SK-N-SH treated with all-trans-retinoic acid at 6 μM for 48 hours (cell line): ENCODE measurements around the gene TFAM.

Experiments used
- ATAC-seq: fragments of 200-7000 bp; cut with Tn5 transposase; 3 replicates; pipeline ENCODE4 v1.9.1; 2020; ENCODE audit warnings: mild to moderate bottlenecking, moderate library complexity
- ARNTL ChIP-seq: fragments of 450-650 bp; formaldehyde crosslinking; IDR thresholded peaks from 2 replicates; pipeline ENCODE4 v1.5.0; 2020; ENCODE audit warnings: low read depth, mild to moderate bottlenecking, moderate library complexity, borderline replicate concordance
- BACH2 ChIP-seq: fragments of 250-450 bp; sonication (Bioruptor Pico); IDR thresholded peaks from 2 replicates; pipeline ENCODE4 v1.9.0; 2021; ENCODE audit warnings: mild to moderate bottlenecking, borderline replicate concordance
- CREB5 ChIP-seq: fragments of 250-450 bp; sonication (Bioruptor Pico); IDR thresholded peaks from 2 replicates; pipeline ENCODE4 v1.5.1; 2020; ENCODE audit warnings: low read depth, mild to moderate bottlenecking, moderate library complexity
- CSDC2 ChIP-seq: fragments of 250-450 bp; sonication (Bioruptor Pico); IDR thresholded peaks from 2 replicates; pipeline ENCODE4 v1.5.0; 2020; ENCODE audit warnings: mild to moderate bottlenecking, moderate library complexity
- CSRNP3 ChIP-seq: fragments of 250-450 bp; sonication (Bioruptor Pico); IDR thresholded peaks from 2 replicates; pipeline ENCODE4 v1.5.1; 2021; ENCODE audit warnings: mild to moderate bottlenecking, moderate library complexity
- ESRRG ChIP-seq: fragments of 250-450 bp; sonication (Bioruptor Pico); IDR thresholded peaks from 2 replicates; pipeline ENCODE4 v1.6.1; 2021; ENCODE audit warnings: mild to moderate bottlenecking
- GLIS3 ChIP-seq: fragments of 250-450 bp; sonication (Bioruptor Pico); IDR thresholded peaks from 2 replicates; pipeline ENCODE4 v1.5.0; 2020; ENCODE audit warnings: mild to moderate bottlenecking, moderate library complexity
- ISL1 ChIP-seq: fragments of 250-450 bp; sonication (Bioruptor Pico); IDR thresholded peaks from 2 replicates; pipeline ENCODE4 v2.1.2; 2022; ENCODE audit warnings: mild to moderate bottlenecking, moderate library complexity
- OSR1 ChIP-seq: fragments of 250-450 bp; sonication (Bioruptor Pico); IDR thresholded peaks from 2 replicates; pipeline ENCODE4 v1.8.0; 2022; ENCODE audit warnings: moderate library complexity, mild to moderate bottlenecking, inconsistent platforms
- PATZ1 ChIP-seq: fragments of 250-450 bp; sonication (Bioruptor Pico); IDR thresholded peaks from 2 replicates; pipeline ENCODE4 v1.8.0; 2020; ENCODE audit warnings: mild to moderate bottlenecking, moderate library complexity, borderline replicate concordance
- POU6F1 ChIP-seq: fragments of 250-450 bp; sonication (Bioruptor Pico); IDR thresholded peaks from 2 replicates; pipeline ENCODE4 v1.8.0; 2021; ENCODE audit warnings: low read depth, mild to moderate bottlenecking, moderate library complexity, borderline replicate concordance
- PPARA ChIP-seq: fragments of 250-450 bp; sonication (Bioruptor Pico); IDR thresholded peaks from 2 replicates; pipeline ENCODE4 v1.5.0; 2020; ENCODE audit warnings: mild to moderate bottlenecking, borderline replicate concordance
- RARB ChIP-seq: fragments of 250-450 bp; sonication (Bioruptor Pico); IDR thresholded peaks from 2 replicates; pipeline ENCODE4 v1.8.0; 2021; ENCODE audit warnings: mild to moderate bottlenecking, moderate library complexity
- SNAI2 ChIP-seq: fragments of 250-450 bp; sonication (Bioruptor Pico); IDR thresholded peaks from 2 replicates; pipeline ENCODE4 v1.5.0; 2020; ENCODE audit warnings: mild to moderate bottlenecking, moderate library complexity
- TCF4 ChIP-seq: fragments of 250-450 bp; sonication (Bioruptor Pico); IDR thresholded peaks from 2 replicates; pipeline ENCODE4 v1.8.0; 2021; ENCODE audit warnings: mild to moderate bottlenecking, moderate library complexity, borderline replicate concordance
- TOX ChIP-seq: fragments of 250-450 bp; sonication (Bioruptor Pico); IDR thresholded peaks from 2 replicates; pipeline ENCODE4 v1.8.0; 2021; ENCODE audit warnings: mild to moderate bottlenecking, moderate library complexity, borderline replicate concordance
- TSHZ2 ChIP-seq: fragments of 250-450 bp; sonication (Bioruptor Pico); IDR thresholded peaks from 2 replicates; pipeline ENCODE4 v1.5.0; 2020; ENCODE audit warnings: mild to moderate bottlenecking, moderate library complexity
- ZC3H10 ChIP-seq: fragments of 250-450 bp; sonication (Bioruptor Pico); IDR thresholded peaks from 2 replicates; pipeline ENCODE4 v1.5.1; 2021; ENCODE audit warnings: mild to moderate bottlenecking, moderate library complexity
- ZFP3 ChIP-seq: fragments of 250-450 bp; sonication (Bioruptor Pico); IDR thresholded peaks from 2 replicates; pipeline ENCODE4 v1.5.0; 2020; ENCODE audit warnings: mild to moderate bottlenecking, moderate library complexity
- ZFP30 ChIP-seq: fragments of 450-650 bp; formaldehyde crosslinking; IDR thresholded peaks from 2 replicates; pipeline ENCODE4 v1.5.0; 2022; ENCODE audit warnings: mild to moderate bottlenecking, moderate library complexity
- ZNF565 ChIP-seq: fragments of 450-650 bp; formaldehyde crosslinking; conservative IDR thresholded peaks from 2 replicates; pipeline ENCODE4 v1.5.0; 2020; ENCODE audit warnings: low read depth, mild to moderate bottlenecking, moderate library complexity
- ZNF70 ChIP-seq: fragments of 450-650 bp; formaldehyde crosslinking; IDR thresholded peaks from 2 replicates; pipeline ENCODE4 v1.5.0; 2020; ENCODE audit warnings: mild to moderate bottlenecking, moderate library complexity
- ZNF8 ChIP-seq: fragments of 450-650 bp; formaldehyde crosslinking; IDR thresholded peaks from 2 replicates; pipeline ENCODE4 v1.5.0; 2020; ENCODE audit warnings: mild to moderate bottlenecking, moderate library complexity

The TFAM gene

GRCh38 chr10:58385784-58386112 lies 538 bp downstream of the TFAM start (continued):
- no peak for TF ChIP-seq CREB5 (CRISPR knock-in tag)
- TF ChIP-seq, all 23 proteins: peak for 0

GRCh38 chr10:58389024-58389423 lies 3.8 kb downstream of the TFAM start:
- no peak for ATAC-seq
- no peak for TF ChIP-seq PATZ1
- no peak for TF ChIP-seq POU6F1 (CRISPR knock-in tag)
- TF ChIP-seq GLIS3 = no peak
- TF ChIP-seq ESRRG (CRISPR knock-in tag) = no peak
- TF ChIP-seq ZFP30 (CRISPR knock-in tag) = no peak
- no peak for TF ChIP-seq ISL1 (CRISPR knock-in tag)
- no peak for TF ChIP-seq ZFP3 (CRISPR knock-in tag)
- no peak for TF ChIP-seq CREB5 (CRISPR knock-in tag)
- no peak for TF ChIP-seq TSHZ2 (CRISPR knock-in tag)
- no peak for TF ChIP-seq ZNF8
- TF ChIP-seq OSR1 (CRISPR knock-in tag) = no peak
- TF ChIP-seq ZNF565 (CRISPR knock-in tag) = no peak
- no peak for TF ChIP-seq CSRNP3 (CRISPR knock-in tag)
- TF ChIP-seq TCF4 = no peak

GRCh38 chr10:58393317-58393716 lies 8.1 kb downstream of the TFAM start:
- ATAC-seq = no peak; the same call in 2 of the 3 replicates
- no peak for TF ChIP-seq PPARA (CRISPR knock-in tag)
- TF ChIP-seq ZNF565 (CRISPR knock-in tag) = no peak
- TF ChIP-seq ZNF70 (CRISPR knock-in tag) = no peak
- TF ChIP-seq ZFP3 (CRISPR knock-in tag) = no peak
- no peak for TF ChIP-seq PATZ1
- TF ChIP-seq OSR1 (CRISPR knock-in tag) = no peak
- TF ChIP-seq GLIS3 = no peak
- no peak for TF ChIP-seq CSDC2 (CRISPR knock-in tag)
- TF ChIP-seq CREB5 (CRISPR knock-in tag) = no peak
- TF ChIP-seq ARNTL = no peak
- no peak for TF ChIP-seq ZC3H10 (CRISPR knock-in tag)
- no peak for TF ChIP-seq ESRRG (CRISPR knock-in tag)
- no peak for TF ChIP-seq RARB (CRISPR knock-in tag)
- TF ChIP-seq BACH2 = no peak
- no peak for TF ChIP-seq TOX (CRISPR knock-in tag)
- no peak for TF ChIP-seq CSRNP3 (CRISPR knock-in tag)
- TF ChIP-seq SNAI2 (CRISPR knock-in tag) = no peak
- TF ChIP-seq, all 23 proteins: peak for 0
